ENCODE data around the gene MYO6.
"Not testable (repeated sequence)": the region's sequence is repeated elsewhere in the genome, so short reads cannot be mapped to it uniquely, and the experiment has no call there.

The MYO6 gene

DNA sequence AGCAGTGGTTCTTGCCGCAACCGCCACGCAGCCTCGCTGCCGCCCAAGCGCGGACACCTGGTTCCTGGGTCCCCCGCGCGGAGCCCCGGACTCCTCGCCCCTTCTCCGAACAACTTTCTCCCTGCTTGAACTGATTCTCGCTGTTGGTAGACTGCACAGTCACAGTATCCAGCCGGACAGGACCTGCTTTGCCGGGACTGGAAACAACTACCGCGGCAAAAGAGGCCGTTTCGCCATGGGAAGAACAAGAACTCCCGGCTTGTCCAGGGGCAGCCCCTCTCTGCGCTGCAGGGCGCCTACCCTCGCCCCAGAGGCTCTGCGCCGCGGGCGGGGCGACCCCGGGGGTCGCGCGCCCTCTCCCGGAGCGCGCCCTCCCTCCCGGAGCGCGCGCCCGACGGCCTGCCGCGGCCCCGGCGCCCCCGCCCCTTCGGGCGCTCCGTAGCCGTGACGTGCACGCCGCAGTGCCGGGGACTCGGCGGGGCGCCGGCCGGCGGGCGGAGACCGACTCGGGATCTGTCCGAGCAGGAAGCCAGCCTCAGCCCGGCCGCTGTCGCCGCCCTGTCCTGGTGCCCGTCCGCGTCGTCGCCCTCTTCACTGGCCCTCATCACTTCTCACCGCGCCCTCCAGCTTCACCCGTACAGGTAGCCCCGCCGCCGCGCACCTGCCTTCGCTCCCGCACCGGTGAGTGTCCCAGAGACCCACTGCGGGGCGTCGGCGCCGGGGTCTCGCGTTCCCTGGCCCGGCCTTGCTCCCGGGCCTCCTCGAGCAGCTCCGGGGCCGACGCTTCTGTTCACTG is at the start of gene MYO6:
Gene MYO6, plus strand, starts transcription at position 497 of the 796 bp plus-strand sequence. CDS start 68,309 bp downstream, outside the sequence.
- Histone ChIP-seq H2AFZ (ENCODE audit: low read depth) (peak within 1 kb of the TSS; percentile 95), H3K27me3 (ENCODE audit: insufficient read depth, low read depth) (no peaks in the 10 kb centered on the region), H3K27ac (peak within 1 kb of the TSS; percentile 36; the same call in 1 of the 2 replicates), H3K36me3 (ENCODE audit: insufficient read depth) (no peaks in the 10 kb centered on the region), H3K4me3 (IDR thresholded peaks at IDR 0.05; ENCODE audit: insufficient read depth, low read depth, low read length) (no peak within 1 kb of the TSS), H3K9ac (peak within 1 kb of the TSS; percentile 68), H3K4me1 (ENCODE audit: low read depth, poor library complexity, severe bottlenecking) (peaks cover 18% of the 10 kb centered on the region), H3K4me2 (peak within 1 kb of the TSS; percentile 71), H4K20me1 (ENCODE audit: insufficient read depth) (no peaks in the 10 kb centered on the region), H3K79me2 (ENCODE audit: insufficient read depth, low read depth) (no peaks in the 10 kb centered on the region)
- no peak for TF ChIP-seq CTCF (conservative IDR thresholded peaks at IDR 0.05; ENCODE audit: low read depth, low read length)

GRCh38 chr6:75708334-75708733 is 40.7 kb upstream of the MYO6 start:
- H3K4me3 ChIP-seq (IDR thresholded peaks at IDR 0.05; ENCODE audit: insufficient read depth, low read depth, low read length); H3K36me3 ChIP-seq (ENCODE audit: insufficient read depth); H3K9ac ChIP-seq; H4K20me1 ChIP-seq (ENCODE audit: insufficient read depth); H3K4me1 ChIP-seq (ENCODE audit: low read depth, poor library complexity, severe bottlenecking); H3K27ac ChIP-seq; H3K4me2 ChIP-seq; H3K27me3 ChIP-seq (ENCODE audit: insufficient read depth, low read depth); H3K79me2 ChIP-seq (ENCODE audit: insufficient read depth, low read depth); H2AFZ ChIP-seq (ENCODE audit: low read depth): not testable (repeated sequence)

- no peak for TF ChIP-seq CTCF (conservative IDR thresholded peaks at IDR 0.05; ENCODE audit: low read depth, low read length)
- H3K36me3 ChIP-seq (ENCODE audit: insufficient read depth) = no peaks in the 10 kb centered on the region
- H4K20me1 ChIP-seq (ENCODE audit: insufficient read depth) = no peaks in the 10 kb centered on the region
- H3K79me2 ChIP-seq (ENCODE audit: insufficient read depth, low read depth) = no peaks in the 10 kb centered on the region
- H3K4me3 ChIP-seq (IDR thresholded peaks at IDR 0.05; ENCODE audit: insufficient read depth, low read depth, low read length) = no peak overlapping the region
- no peaks in the 10 kb centered on the region for H3K27me3 ChIP-seq (ENCODE audit: insufficient read depth, low read depth)
- H2AFZ ChIP-seq (ENCODE audit: low read depth) = no peak overlapping the region
- H3K27ac ChIP-seq = no peak overlapping the region
- H3K9ac ChIP-seq = no peak overlapping the region
- no peaks in the 10 kb centered on the region for H3K4me1 ChIP-seq (ENCODE audit: low read depth, poor library complexity, severe bottlenecking)
- H3K4me2 ChIP-seq = no peak overlapping the region
Observed at GRCh38 chr6:75711173-75711572, 37.9 kb upstream of the MYO6 start.

DNA sequence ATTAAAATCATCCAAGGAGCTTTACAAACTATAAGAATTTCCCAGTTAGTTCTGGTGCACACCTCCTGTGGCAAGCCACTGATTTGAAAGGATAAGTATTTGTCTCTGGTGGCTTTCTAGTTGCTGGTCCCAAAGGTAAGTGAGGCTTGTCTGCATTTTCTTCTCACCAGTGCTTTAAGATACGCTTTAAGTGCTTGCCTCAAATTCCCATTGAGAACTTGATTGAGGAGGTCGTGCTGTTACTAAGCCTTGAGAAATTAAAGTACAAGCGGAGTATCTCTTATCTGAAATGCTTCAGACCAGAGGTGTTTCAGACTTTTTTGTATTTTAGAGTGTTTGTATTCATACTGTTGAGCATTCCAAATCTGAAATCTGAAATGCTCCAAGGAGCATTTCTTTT is 29.9 kb upstream of the MYO6 start:
- no peak for TF ChIP-seq CTCF (conservative IDR thresholded peaks at IDR 0.05; ENCODE audit: low read depth, low read length)
- Histone ChIP-seq H4K20me1 (ENCODE audit: insufficient read depth) (no peaks in the 10 kb centered on the region), H3K36me3 (ENCODE audit: insufficient read depth) (no peaks in the 10 kb centered on the region), H3K4me3 (IDR thresholded peaks at IDR 0.05; ENCODE audit: insufficient read depth, low read depth, low read length) (no peak overlapping the region), H2AFZ (ENCODE audit: low read depth) (no peak overlapping the region), H3K4me2 (no peak overlapping the region), H3K9ac (no peak overlapping the region), H3K79me2 (ENCODE audit: insufficient read depth, low read depth) (no peaks in the 10 kb centered on the region), H3K4me1 (ENCODE audit: low read depth, poor library complexity, severe bottlenecking) (no peaks in the 10 kb centered on the region), H3K27ac (no peak overlapping the region), H3K27me3 (ENCODE audit: insufficient read depth, low read depth) (no peaks in the 10 kb centered on the region)

GRCh38 chr6:75723382-75723781 is 25.7 kb upstream of the MYO6 start:
- no peaks in the 10 kb centered on the region for H3K79me2 ChIP-seq (ENCODE audit: insufficient read depth, low read depth)
- H3K4me2 ChIP-seq = no peak overlapping the region
- no peak for TF ChIP-seq CTCF (conservative IDR thresholded peaks at IDR 0.05; ENCODE audit: low read depth, low read length)
- no peak overlapping the region for H3K9ac ChIP-seq
- no peak overlapping the region for H3K27ac ChIP-seq
- no peak overlapping the region for H3K4me3 ChIP-seq (IDR thresholded peaks at IDR 0.05; ENCODE audit: insufficient read depth, low read depth, low read length)
- no peaks in the 10 kb centered on the region for H4K20me1 ChIP-seq (ENCODE audit: insufficient read depth)
- H2AFZ ChIP-seq (ENCODE audit: low read depth) = no peak overlapping the region
- no peaks in the 10 kb centered on the region for H3K27me3 ChIP-seq (ENCODE audit: insufficient read depth, low read depth)
- no peaks in the 10 kb centered on the region for H3K36me3 ChIP-seq (ENCODE audit: insufficient read depth)
- no peaks in the 10 kb centered on the region for H3K4me1 ChIP-seq (ENCODE audit: low read depth, poor library complexity, severe bottlenecking)
